Measurements from ENCODE around the gene YPEL5. TPM values are rescaled to one million over a fixed set of nuclear protein-coding genes. Genes with fewer than 3 reads are reported as not detected.

The YPEL5 gene
- total RNA-seq, 2 donors from 2014 or later = 81.8 to 123 TPM

DNA sequence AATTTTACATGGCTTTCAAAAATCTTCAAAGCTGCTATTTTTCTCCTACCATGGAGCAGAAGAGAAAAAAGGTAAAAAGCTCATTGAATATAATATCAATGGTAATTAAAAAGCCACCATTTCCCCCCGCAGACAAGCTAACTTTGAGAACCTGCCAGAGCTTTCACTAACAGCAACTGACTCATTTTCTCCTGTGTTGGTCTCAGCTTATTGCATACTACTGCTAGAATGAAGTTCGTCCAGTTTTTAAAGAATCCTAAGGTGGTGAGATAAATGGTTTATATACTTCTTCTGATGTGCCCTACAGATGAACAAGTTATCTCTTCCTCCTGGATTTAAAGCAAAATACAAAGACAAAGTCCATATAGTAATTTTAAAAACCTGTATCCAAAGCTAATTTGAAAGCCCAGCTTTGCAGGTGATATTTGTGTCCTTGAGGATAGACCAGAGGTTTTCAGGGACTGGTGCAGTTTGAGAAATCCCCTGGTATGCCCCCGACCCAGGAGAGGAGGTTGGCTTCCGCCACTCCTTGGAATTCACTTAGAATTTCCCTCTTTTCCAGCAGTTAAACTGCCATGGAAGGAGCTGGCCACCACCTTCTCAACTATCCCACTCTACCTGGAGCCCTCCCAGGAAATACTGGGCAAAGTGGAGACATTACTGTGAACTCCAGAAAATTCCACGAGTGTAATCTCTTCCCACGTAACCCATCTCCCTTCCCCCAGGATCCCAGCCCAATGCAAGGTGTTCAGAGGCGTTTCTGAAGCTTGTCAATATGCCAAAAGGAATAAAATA, 17.5 kb downstream of the YPEL5 start:
- 29% methylated on average over 7 of the region's 7 CpGs for WGBS
- no peak overlapping the region for H3K27ac ChIP-seq
- no peaks in the 10 kb centered on the region for H3K4me1 ChIP-seq (replicated peaks)
- no peaks in the 10 kb centered on the region for H3K36me3 ChIP-seq
- no peaks in the 10 kb centered on the region for H3K9me3 ChIP-seq
- intact Hi-C loops (cut with DNase I) = loop anchor here (2.0 to 10.0 kb wide), 4 partner anchors 280 to 1170 kb away; partner anchors contain the start of gene LCLAT1
- H3K27me3 ChIP-seq (replicated peaks; ENCODE audit: insufficient read depth) = no peaks in the 10 kb centered on the region
- no peak for DNase-seq (ENCODE audit: low spot score)
- TF ChIP-seq POLR2A (IDR thresholded peaks at IDR 0.05) (no peak), POLR2AphosphoS5 (IDR thresholded peaks at IDR 0.05) (no peak)
- TF ChIP-seq, protein P1, sequence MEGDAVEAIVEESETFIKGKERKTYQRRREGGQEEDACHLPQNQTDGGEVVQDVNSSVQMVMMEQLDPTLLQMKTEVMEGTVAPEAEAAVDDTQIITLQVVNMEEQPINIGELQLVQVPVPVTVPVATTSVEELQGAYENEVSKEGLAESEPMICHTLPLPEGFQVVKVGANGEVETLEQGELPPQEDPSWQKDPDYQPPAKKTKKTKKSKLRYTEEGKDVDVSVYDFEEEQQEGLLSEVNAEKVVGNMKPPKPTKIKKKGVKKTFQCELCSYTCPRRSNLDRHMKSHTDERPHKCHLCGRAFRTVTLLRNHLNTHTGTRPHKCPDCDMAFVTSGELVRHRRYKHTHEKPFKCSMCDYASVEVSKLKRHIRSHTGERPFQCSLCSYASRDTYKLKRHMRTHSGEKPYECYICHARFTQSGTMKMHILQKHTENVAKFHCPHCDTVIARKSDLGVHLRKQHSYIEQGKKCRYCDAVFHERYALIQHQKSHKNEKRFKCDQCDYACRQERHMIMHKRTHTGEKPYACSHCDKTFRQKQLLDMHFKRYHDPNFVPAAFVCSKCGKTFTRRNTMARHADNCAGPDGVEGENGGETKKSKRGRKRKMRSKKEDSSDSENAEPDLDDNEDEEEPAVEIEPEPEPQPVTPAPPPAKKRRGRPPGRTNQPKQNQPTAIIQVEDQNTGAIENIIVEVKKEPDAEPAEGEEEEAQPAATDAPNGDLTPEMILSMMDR (IDR thresholded peaks at IDR 0.05) = no peak
- no peak overlapping the region for H3K4me3 ChIP-seq

DNA sequence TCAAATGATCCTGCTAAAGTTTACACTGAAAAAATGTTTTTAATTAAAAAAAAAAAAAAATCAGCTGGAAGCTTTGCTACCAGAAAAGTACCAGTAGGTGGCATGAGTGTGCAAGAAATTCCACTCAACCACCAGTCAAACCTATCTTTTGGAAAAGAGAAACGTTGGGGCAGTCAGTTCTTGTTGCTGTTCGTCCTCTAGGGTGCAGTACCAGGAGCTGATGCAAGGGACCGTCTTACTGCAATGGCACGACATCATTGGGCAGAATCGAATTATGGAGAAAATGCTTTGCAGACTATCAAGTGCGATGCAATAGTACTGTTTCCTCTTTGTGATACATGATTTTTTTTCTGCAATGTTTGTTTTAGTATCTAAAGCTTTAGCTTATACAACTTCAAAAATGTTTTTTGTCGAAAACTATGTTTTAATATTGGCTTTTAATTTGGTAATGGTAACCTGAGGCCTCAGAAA, 18.3 kb downstream of the YPEL5 start:
- Histone ChIP-seq H3K36me3 (no peaks in the 10 kb centered on the region), H3K4me1 (replicated peaks) (no peaks in the 10 kb centered on the region), H3K27me3 (replicated peaks; ENCODE audit: insufficient read depth) (no peaks in the 10 kb centered on the region), H3K27ac (no peak overlapping the region), H3K9me3 (no peaks in the 10 kb centered on the region), H3K4me3 (no peak overlapping the region)
- peak; percentile 46 for DNase-seq (ENCODE audit: low spot score)
- TF ChIP-seq, protein P1 (IDR thresholded peaks at IDR 0.05) = peak; percentile 61 to 79 (median 71)
- no peak for TF ChIP-seq POLR2A (IDR thresholded peaks at IDR 0.05)
- peak; percentile 61 for TF ChIP-seq POLR2AphosphoS5 (IDR thresholded peaks at IDR 0.05)
- 17% methylated on average over 7 of the region's 7 CpGs for WGBS
- intact Hi-C loops (cut with DNase I) = loop anchor here (2.0 to 10.0 kb wide), 5 partner anchors 42 to 1170 kb away; partner anchors contain the start of gene LCLAT1

DNA sequence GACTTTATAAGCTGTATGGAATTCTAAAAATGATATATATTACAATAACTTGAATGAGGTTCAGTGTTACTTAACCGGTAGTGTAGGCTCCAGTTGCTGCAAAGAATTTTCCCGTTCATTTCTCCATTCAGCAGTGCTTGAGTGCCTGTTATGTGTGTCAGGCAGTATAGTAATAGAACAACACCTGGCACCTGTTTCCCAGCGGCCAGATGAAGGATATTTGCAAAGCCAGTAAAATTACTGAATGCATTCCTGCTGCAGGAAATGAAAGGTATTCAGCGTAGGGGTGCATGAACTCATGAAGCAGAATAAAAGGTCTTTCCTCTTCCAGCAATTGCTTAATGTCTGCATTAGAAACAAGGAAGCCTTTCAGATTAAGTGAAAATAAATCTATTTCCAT, 18.8 kb downstream of the YPEL5 start:
- intact Hi-C loops (cut with DNase I) = loop anchor here (2.0 to 10.0 kb wide), 5 partner anchors 42 to 1169 kb away; partner anchors contain the start of gene LCLAT1
- Histone ChIP-seq H3K27me3 (replicated peaks; ENCODE audit: insufficient read depth) (no peaks in the 10 kb centered on the region), H3K9me3 (no peaks in the 10 kb centered on the region), H3K36me3 (no peaks in the 10 kb centered on the region), H3K4me1 (replicated peaks) (no peaks in the 10 kb centered on the region), H3K27ac (no peak overlapping the region), H3K4me3 (no peak overlapping the region)
- no peak for TF ChIP-seq POLR2AphosphoS5 (IDR thresholded peaks at IDR 0.05)
- 33% methylated on average over 4 of the region's 4 CpGs for WGBS
- no peak for DNase-seq (ENCODE audit: low spot score)

DNA sequence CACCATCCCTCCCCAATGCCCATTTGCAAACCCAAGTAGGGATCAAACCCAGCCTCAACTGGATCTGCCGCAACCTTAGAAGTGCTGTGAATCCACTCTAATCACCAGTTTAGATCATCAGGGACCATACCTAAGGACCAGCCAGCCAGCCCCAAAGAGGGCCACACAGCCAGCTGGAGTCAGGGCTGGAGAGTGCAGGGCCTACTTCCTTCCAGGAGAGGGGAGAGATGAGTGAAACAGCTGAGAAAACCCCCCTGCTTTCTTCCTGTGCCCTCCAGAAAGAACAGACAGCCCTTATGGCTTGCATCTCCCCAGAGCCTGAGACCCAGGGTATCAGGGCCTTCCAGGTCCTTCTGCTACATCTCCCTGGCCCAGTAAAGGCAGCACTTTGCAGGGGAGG, 25.8 kb downstream of the YPEL5 start:
- H3K27me3 ChIP-seq (replicated peaks; ENCODE audit: insufficient read depth) = no peaks in the 10 kb centered on the region
- H3K36me3 ChIP-seq = no peaks in the 10 kb centered on the region
- no peak for DNase-seq (ENCODE audit: low spot score)
- no peak overlapping the region for H3K27ac ChIP-seq
- no peaks in the 10 kb centered on the region for H3K9me3 ChIP-seq
- intact Hi-C loops (cut with DNase I) = no loop called here
- H3K4me1 ChIP-seq (replicated peaks) = no peaks in the 10 kb centered on the region
- no peak overlapping the region for H3K4me3 ChIP-seq
- TF ChIP-seq POLR2A (IDR thresholded peaks at IDR 0.05) (no peak), POLR2AphosphoS5 (IDR thresholded peaks at IDR 0.05) (no peak)
- TF ChIP-seq, protein P1 (IDR thresholded peaks at IDR 0.05) = no peak
- 100% methylated on average over 1 of the region's 1 CpG for WGBS

DNA sequence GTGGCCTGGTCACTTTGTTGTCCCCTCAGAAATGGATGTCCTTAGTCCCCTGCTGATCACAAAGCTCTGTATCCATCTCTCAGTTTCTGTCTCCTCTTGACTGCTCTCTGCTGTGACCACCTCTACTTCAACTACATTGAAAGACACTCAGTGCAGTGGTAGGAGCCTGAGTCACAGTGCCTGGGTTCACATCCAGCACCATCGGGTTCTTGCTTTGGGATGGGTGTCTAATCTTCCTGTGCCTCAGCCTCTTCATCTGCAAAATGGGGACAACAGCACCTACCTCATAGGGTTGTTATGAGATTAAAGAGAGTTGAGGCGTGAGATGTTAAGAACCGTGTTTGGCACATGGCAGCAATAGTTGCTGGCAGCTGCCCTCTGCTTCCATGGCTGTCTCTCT, 30.6 kb downstream of the YPEL5 start:
- TF ChIP-seq POLR2AphosphoS5 (IDR thresholded peaks at IDR 0.05) = no peak
- no peak for TF ChIP-seq POLR2A (IDR thresholded peaks at IDR 0.05)
- TF ChIP-seq, protein P1 (IDR thresholded peaks at IDR 0.05) = no peak
- Histone ChIP-seq H3K9me3 (no peaks in the 10 kb centered on the region), H3K36me3 (no peaks in the 10 kb centered on the region), H3K4me3 (no peak overlapping the region), H3K27ac (no peak overlapping the region), H3K4me1 (replicated peaks) (no peaks in the 10 kb centered on the region), H3K27me3 (replicated peaks; ENCODE audit: insufficient read depth) (no peaks in the 10 kb centered on the region)
- no peak for DNase-seq (ENCODE audit: low spot score)
- intact Hi-C loops (cut with DNase I) = no loop called here
- 94% methylated on average over 3 of the region's 3 CpGs for WGBS
